HepG2 (cell line): Measurements from ENCODE around the gene CSRP3. TPM values are rescaled to one million over a fixed set of nuclear protein-coding genes. Genes with fewer than 3 reads are reported as not detected.

Experiments used
- ATAC-seq: fragments of 200-7000 bp; cut with Tn5 transposase; 3 replicates; pipeline ENCODE4 v1.9.1; 2020; ENCODE audit warnings: mild to moderate bottlenecking, moderate library complexity
- BruUV-seq: library from RNA; stranded (reverse); fragments of 400-500 nt; replicated peaks from 2 replicates; lab custom pipeline; 2021; lab: Mats Ljungman, UMichigan
- CTCF ChIA-PET: fragments of 300-600 bp; formaldehyde crosslinking; extraction: SDS; loops from one replicate; lab custom pipeline; 2021; ENCODE audit warnings: low total read pairs, inconsistent platforms, low intra/inter-chr PET ratio; lab: Yijun Ruan, JAX
- POLR2A ChIA-PET: fragments of 350-600 bp; sonication (Branson Sonifier 250); formaldehyde crosslinking; loops from one replicate; lab custom pipeline; 2020; ENCODE audit warnings: antibody characterized with exemption, inconsistent platforms; lab: Yijun Ruan, JAX
- DNase-seq: peaks from one replicate; pipeline ENCODE4 v3.0.0-alpha.2; 2015; ENCODE audit warnings: low spot score
- FAIRE-seq: peaks from 3 replicates; lab custom pipeline; 2011; peaks lifted over from hg19 to GRCh38; lab: Jason Lieb, UNC
- H2AFZ ChIP-seq: one replicate; pipeline ENCODE4 v1.6.1; 2011; ENCODE audit warnings: low read length, inconsistent platforms
- H3K27ac ChIP-seq: fragments of 300-600 bp; 3 replicates; pipeline ENCODE4 v1.8.0; 2011; ENCODE audit warnings: mixed run types, mild to moderate bottlenecking, mixed read lengths, low read length, inconsistent platforms; ENCODE audit not compliant: insufficient read depth; ENCODE audit errors: extremely low read length
- H3K27me3 ChIP-seq, 2 experiments: fragments of 200-600 bp in 1 of 2; 2 replicates in 1 of 2; 3 replicates in 1 of 2; pipeline versions ENCODE4 v1.6.0 to v1.8.0; 2011; ENCODE audit warnings: low read length in 2 of 2, mild to moderate bottlenecking in 2 of 2, moderate library complexity in 2 of 2, inconsistent platforms in 1 of 2; ENCODE audit not compliant: insufficient read depth in 2 of 2, control insufficient read depth in 1 of 2
- H3K36me3 ChIP-seq, 2 experiments: fragments of 200-600 bp in 1 of 2; replicated peaks in 1 of 2; 2 replicates in 1 of 2; 3 replicates in 1 of 2; pipeline versions ENCODE4 v1.5.1 to v1.8.0; 2011; ENCODE audit warnings: low read length in 2 of 2, inconsistent platforms in 1 of 2; ENCODE audit not compliant: insufficient read depth in 2 of 2, control insufficient read depth in 1 of 2
- H3K4me1 ChIP-seq: 2 replicates; pipeline ENCODE4 v1.5.1; 2012; ENCODE audit warnings: low read length, inconsistent platforms; ENCODE audit not compliant: insufficient read depth
- H3K4me2 ChIP-seq: 2 replicates; pipeline ENCODE4 v1.6.0; 2011; ENCODE audit warnings: low read depth, low read length, inconsistent platforms
- H3K4me3 ChIP-seq, 3 experiments: fragments of 200-600 bp in 1 of 3; sonication (generic), shearing (Covaris generic) in 1 of 3; replicated peaks in 1 of 3; 2 replicates each; pipeline ENCODE4 v1.5.1; 2011 to 2016; ENCODE audit warnings: low read length in 3 of 3, inconsistent platforms in 2 of 3, low read depth in 2 of 3, mild to moderate bottlenecking in 2 of 3, control low read depth in 1 of 3, mixed read lengths in 1 of 3; ENCODE audit not compliant: insufficient read depth in 1 of 3
- H3K79me2 ChIP-seq: one replicate; pipeline ENCODE4 v1.6.1; 2011; ENCODE audit warnings: low read length, inconsistent platforms; ENCODE audit not compliant: insufficient read depth
- H3K9ac ChIP-seq: 2 replicates; pipeline ENCODE4 v1.6.0; 2011; ENCODE audit warnings: mild to moderate bottlenecking, low read depth, low read length, inconsistent platforms; ENCODE audit not compliant: insufficient read depth
- H3K9me3 ChIP-seq: 2 replicates; pipeline ENCODE4 v1.5.1; 2012; ENCODE audit warnings: mild to moderate bottlenecking, low read length
- H4K20me1 ChIP-seq: 2 replicates; pipeline ENCODE4 v1.6.0; 2011; ENCODE audit warnings: inconsistent platforms, mild to moderate bottlenecking, low read length, moderate library complexity; ENCODE audit not compliant: insufficient read depth
- CBX5 ChIP-seq: sonication (generic); formaldehyde crosslinking; IDR thresholded peaks from 2 replicates; pipeline ENCODE4 v1.4.0; 2020; ENCODE audit warnings: missing genetic modification reagents, borderline replicate concordance
- EED ChIP-seq: sonication (generic); formaldehyde crosslinking; IDR thresholded peaks from 2 replicates; pipeline ENCODE4 v1.5.0; 2020; ENCODE audit warnings: mild to moderate bottlenecking, missing genetic modification reagents
- FOSL1 ChIP-seq: sonication (generic); formaldehyde crosslinking; IDR thresholded peaks from 2 replicates; pipeline ENCODE4 v1.9.0; 2021; ENCODE audit warnings: missing genetic modification reagents, borderline replicate concordance
- HCFC1 ChIP-seq: fragments of 150-350 bp; IDR thresholded peaks from 2 replicates; pipeline ENCODE4 v1.6.1; 2014; ENCODE audit warnings: low read depth, low read length
- PCBP2 ChIP-seq: fragments of 200-400 bp; formaldehyde crosslinking; optimal IDR thresholded peaks from 2 replicates; pipeline ENCODE3; 2018; ENCODE audit warnings: low read length, low read depth; ENCODE audit not compliant: poor library complexity, severe bottlenecking
- SNAPC2 ChIP-seq: sonication (generic); formaldehyde crosslinking; IDR thresholded peaks from 2 replicates; pipeline ENCODE4 v1.8.1; 2022; ENCODE audit warnings: mild to moderate bottlenecking, missing genetic modification reagents
- SP4 ChIP-seq: sonication (generic); formaldehyde crosslinking; IDR thresholded peaks from 2 replicates; pipeline ENCODE4 v1.8.1; 2023; ENCODE audit warnings: mild to moderate bottlenecking, missing genetic modification reagents
- STAG1 ChIP-seq: sonication (generic); formaldehyde crosslinking; IDR thresholded peaks from 2 replicates; pipeline ENCODE4 v1.4.0; 2020; ENCODE audit warnings: missing genetic modification reagents
- THRA ChIP-seq: sonication (generic); formaldehyde crosslinking; IDR thresholded peaks from 2 replicates; pipeline ENCODE4 v1.4.0; 2020; ENCODE audit warnings: missing genetic modification reagents, borderline replicate concordance
- ZBTB8A ChIP-seq: sonication (generic); formaldehyde crosslinking; IDR thresholded peaks from 2 replicates; pipeline ENCODE4 v1.4.0; 2020; ENCODE audit warnings: mild to moderate bottlenecking, low read depth, missing genetic modification reagents, borderline replicate concordance
- ZNF337 ChIP-seq: sonication (generic); formaldehyde crosslinking; IDR thresholded peaks from 2 replicates; pipeline ENCODE4 v1.5.1; 2020; ENCODE audit warnings: missing genetic modification reagents, low read depth, mild to moderate bottlenecking, borderline replicate concordance
- ZNF616 ChIP-seq: sonication (generic); formaldehyde crosslinking; IDR thresholded peaks from 2 replicates; pipeline ENCODE4 v1.5.0; 2020; ENCODE audit warnings: low read depth, mild to moderate bottlenecking, missing genetic modification reagents
- ZNF660 ChIP-seq: sonication (generic); formaldehyde crosslinking; IDR thresholded peaks from 2 replicates; pipeline ENCODE4 v1.5.1; 2020; ENCODE audit warnings: mild to moderate bottlenecking, low read depth, missing genetic modification reagents, borderline replicate concordance
- ZNF761 ChIP-seq: sonication (generic); formaldehyde crosslinking; conservative IDR thresholded peaks from 2 replicates; pipeline ENCODE4 v1.4.0; 2020; ENCODE audit warnings: mild to moderate bottlenecking, missing genetic modification reagents
- ZNF775 ChIP-seq: sonication (generic); formaldehyde crosslinking; IDR thresholded peaks from 2 replicates; pipeline ENCODE4 v1.4.0; 2020; ENCODE audit warnings: missing genetic modification reagents, mild to moderate bottlenecking, moderate library complexity, borderline replicate concordance
- WGBS: methylation state at CpG from one replicate; pipeline ENCODE4 v1.1.6; 2017; ENCODE audit warnings: low lambda C conversion rate; 5-methylcytosine and 5-hydroxymethylcytosine counted together
- in situ Hi-C: cut with HindIII; loops from 2 replicates; pipeline ENCODE4 v1.10.0; 2017; ENCODE audit warnings: low pct_unique_long_range_greater_than_20kb; ENCODE audit not compliant: extremely low pct_ligation_motif_present
- intact Hi-C: fragments of 100-400 bp; cut with micrococcal nuclease; formaldehyde crosslinking; loops from one replicate; pipeline ENCODE4 v1.10.0; 2022; ENCODE audit not compliant: unreplicated experiment
- polyA plus RNA-seq, 8 experiments: library from polyadenylated mRNA; depleted of rRNA in 3 of 8; stranded (reverse) in 7 of 8; unstranded in 1 of 8; fragments of >200 nt; fragmentation: Illumina TruSeq in 4 of 8; extraction: Trizol in 4 of 8; gene quantifications; 2 replicates each; pipeline versions ENCODE4 v1.2.1 to v1.2.3, GENCODE V29; 2011 to 2016; ENCODE audit warnings: low read depth in 4 of 8, missing spikeins in 1 of 8, mixed read lengths in 1 of 8; ENCODE audit not compliant: insufficient read depth in 1 of 8
- total RNA-seq, 5 experiments: library from RNA; depleted of rRNA; stranded (reverse); fragments of >200 nt; fragmentation: Illumina TruSeq; extraction: Trizol; gene quantifications; 2 replicates each; pipeline ENCODE4 v1.2.3, GENCODE V29; 2016; ENCODE audit warnings: low read depth in 1 of 5
- TF ChIP-seq, protein P1 (sequence below): sonication (generic); formaldehyde crosslinking; IDR thresholded peaks from 2 replicates; pipeline ENCODE4 v1.4.0; 2020; ENCODE audit warnings: missing genetic modification reagents
- TF ChIP-seq, protein P2 (sequence below): IDR thresholded peaks from 2 replicates; pipeline ENCODE4 v1.6.1; 2018; ENCODE audit warnings: missing genetic modification reagents, mild to moderate bottlenecking, missing compliant biosample characterization

Gene CSRP3
- total and polyA plus RNA-seq, 2 of the 13 experiments (the other 11 are each of a cell fraction or from before 2014, with no cell fraction given): not detected

DNA sequence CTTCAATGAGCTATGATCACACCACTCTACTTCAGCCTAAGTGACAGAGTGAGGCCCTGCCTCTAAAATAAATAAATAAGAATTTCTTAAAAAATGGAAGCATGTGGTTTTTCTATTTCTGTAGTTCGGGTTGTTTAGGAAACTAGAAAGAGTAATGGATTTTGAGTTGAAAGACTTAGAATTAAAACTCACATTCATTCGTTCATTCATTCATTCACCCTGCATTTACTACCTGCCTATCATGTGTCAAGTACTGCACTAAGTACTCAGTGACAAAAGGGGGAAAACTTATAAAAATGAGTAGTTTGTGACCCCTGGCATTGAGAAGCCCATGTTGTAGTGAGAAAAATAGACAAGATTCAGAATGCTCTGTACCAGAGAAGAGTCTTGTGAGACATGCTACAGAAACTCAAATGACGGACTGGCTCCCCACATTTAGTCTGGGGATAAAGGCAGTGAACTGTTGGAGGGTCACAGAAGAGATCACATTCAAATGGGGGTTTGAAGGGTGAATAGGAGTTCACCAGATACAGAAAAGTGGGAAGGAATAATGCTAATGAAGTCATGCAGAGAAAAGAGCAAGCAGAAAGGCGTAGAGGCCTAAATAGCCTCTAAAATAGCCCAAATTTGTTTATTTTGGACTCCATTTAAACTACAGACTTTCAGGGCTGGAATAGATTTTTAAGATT lies 7.0 kb downstream of the CSRP3 start:
- intact Hi-C loops: no loop called here
- H3K27me3 ChIP-seq: 0 out of 5 replicates have a peak, but pooled peaks cover 0 to 6% of the 10 kb centered on the region in 2 experiments
- peaks cover 9% of the 10 kb centered on the region for H3K4me1 ChIP-seq
- in situ Hi-C loops: no loop called here
- BruUV-seq: no TSS peak
- H3K4me2 ChIP-seq: no peak overlapping the region
- no peaks in the 10 kb centered on the region for H3K79me2 ChIP-seq
- TF ChIP-seq HCFC1: no peak
- TF ChIP-seq EED: no peak
- TF ChIP-seq ZNF337: no peak
- no peak for TF ChIP-seq ZNF616 (CRISPR knock-in tag)
- TF ChIP-seq ZBTB8A (CRISPR knock-in tag): no peak
- TF ChIP-seq ZNF660 (CRISPR knock-in tag): no peak
- TF ChIP-seq FOSL1 (CRISPR knock-in tag): no peak
- TF ChIP-seq STAG1 (CRISPR knock-in tag): no peak
- TF ChIP-seq, protein P1, sequence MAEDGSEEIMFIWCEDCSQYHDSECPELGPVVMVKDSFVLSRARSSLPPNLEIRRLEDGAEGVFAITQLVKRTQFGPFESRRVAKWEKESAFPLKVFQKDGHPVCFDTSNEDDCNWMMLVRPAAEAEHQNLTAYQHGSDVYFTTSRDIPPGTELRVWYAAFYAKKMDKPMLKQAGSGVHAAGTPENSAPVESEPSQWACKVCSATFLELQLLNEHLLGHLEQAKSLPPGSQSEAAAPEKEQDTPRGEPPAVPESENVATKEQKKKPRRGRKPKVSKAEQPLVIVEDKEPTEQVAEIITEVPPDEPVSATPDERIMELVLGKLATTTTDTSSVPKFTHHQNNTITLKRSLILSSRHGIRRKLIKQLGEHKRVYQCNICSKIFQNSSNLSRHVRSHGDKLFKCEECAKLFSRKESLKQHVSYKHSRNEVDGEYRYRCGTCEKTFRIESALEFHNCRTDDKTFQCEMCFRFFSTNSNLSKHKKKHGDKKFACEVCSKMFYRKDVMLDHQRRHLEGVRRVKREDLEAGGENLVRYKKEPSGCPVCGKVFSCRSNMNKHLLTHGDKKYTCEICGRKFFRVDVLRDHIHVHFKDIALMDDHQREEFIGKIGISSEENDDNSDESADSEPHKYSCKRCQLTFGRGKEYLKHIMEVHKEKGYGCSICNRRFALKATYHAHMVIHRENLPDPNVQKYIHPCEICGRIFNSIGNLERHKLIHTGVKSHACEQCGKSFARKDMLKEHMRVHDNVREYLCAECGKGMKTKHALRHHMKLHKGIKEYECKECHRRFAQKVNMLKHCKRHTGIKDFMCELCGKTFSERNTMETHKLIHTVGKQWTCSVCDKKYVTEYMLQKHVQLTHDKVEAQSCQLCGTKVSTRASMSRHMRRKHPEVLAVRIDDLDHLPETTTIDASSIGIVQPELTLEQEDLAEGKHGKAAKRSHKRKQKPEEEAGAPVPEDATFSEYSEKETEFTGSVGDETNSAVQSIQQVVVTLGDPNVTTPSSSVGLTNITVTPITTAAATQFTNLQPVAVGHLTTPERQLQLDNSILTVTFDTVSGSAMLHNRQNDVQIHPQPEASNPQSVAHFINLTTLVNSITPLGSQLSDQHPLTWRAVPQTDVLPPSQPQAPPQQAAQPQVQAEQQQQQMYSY (CRISPR knock-in tag): no peak
- TF ChIP-seq PCBP2: no peak
- no peak for TF ChIP-seq CBX5 (CRISPR knock-in tag)
- TF ChIP-seq ZNF761: no peak
- TF ChIP-seq SP4 (CRISPR knock-in tag): no peak
- no peak for TF ChIP-seq SNAPC2 (CRISPR knock-in tag)
- TF ChIP-seq ZNF775: no peak
- no peak for TF ChIP-seq THRA (CRISPR knock-in tag)
- TF ChIP-seq, protein P2, sequence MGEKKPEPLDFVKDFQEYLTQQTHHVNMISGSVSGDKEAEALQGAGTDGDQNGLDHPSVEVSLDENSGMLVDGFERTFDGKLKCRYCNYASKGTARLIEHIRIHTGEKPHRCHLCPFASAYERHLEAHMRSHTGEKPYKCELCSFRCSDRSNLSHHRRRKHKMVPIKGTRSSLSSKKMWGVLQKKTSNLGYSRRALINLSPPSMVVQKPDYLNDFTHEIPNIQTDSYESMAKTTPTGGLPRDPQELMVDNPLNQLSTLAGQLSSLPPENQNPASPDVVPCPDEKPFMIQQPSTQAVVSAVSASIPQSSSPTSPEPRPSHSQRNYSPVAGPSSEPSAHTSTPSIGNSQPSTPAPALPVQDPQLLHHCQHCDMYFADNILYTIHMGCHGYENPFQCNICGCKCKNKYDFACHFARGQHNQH: no peak
- 28% methylated on average over 4 of the region's 4 CpGs for WGBS
- no peaks in the 10 kb centered on the region for H4K20me1 ChIP-seq
- DNase-seq: no peak
- CTCF ChIA-PET: no interaction called here
- H3K4me3 ChIP-seq: no peak overlapping the region
- no peaks in the 10 kb centered on the region for H3K9me3 ChIP-seq
- H3K9ac ChIP-seq: no peak overlapping the region
- FAIRE-seq: no peak
- ATAC-seq: no peak
- no peaks in the 10 kb centered on the region for H3K36me3 ChIP-seq
- H3K27ac ChIP-seq: no peak overlapping the region
- no peak overlapping the region for H2AFZ ChIP-seq
- POLR2A ChIA-PET: no interaction called here
